ENCODE results near the gene DOCK4.

The DOCK4 gene

DNA sequence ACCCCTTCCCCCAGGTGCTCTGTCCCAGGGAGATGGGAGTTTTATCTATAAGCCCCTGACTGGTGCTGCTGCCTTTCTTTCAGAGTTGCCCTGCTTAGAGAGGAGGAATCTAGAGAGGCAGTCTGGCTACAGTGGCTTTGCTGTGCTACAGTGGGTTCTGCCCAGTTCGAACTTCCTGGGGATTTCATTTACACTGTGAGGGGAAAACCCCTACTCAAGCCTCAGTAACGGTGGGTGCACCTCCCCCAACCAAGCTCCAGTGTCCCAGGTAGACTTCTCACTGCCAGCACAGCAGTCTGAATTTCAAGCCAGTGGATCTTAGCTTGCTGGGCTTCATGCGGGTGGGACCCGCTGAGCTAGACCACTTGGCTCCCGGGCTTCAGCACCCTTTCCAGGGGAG lies 500.4 kb downstream of the DOCK4 start:
- DNase-seq: no peak

- no peak for DNase-seq
These were observed 508.4 kb downstream of the DOCK4 start for GRCh38 chr7:111697771-111698170.

DNA sequence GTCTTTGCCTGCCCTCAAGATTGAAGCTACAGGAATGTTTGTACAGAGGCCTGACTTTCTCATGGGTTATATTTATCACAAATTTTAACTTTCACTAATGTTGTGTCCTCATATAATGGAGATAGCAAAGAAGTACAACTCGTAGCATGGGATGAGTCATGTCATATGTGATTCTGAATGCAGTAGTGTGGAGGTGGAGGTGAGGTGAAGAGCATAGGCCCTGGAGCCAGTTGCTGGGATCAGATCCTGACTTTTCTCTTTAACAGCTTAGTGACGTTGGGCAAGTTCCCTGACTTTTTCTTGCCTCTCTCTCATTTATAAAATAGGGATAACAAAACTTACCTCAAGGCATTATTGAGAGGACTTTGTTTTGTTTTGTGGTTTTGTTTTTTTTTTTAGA lies 511.8 kb downstream of the DOCK4 start:
- no peak for DNase-seq

- no peak for DNase-seq
These were observed 515.7 kb downstream of the DOCK4 start for GRCh38 chr7:111690364-111691111.

GRCh38 chr7:111685349-111685748 lies 520.9 kb downstream of the DOCK4 start:
- no peak for DNase-seq

GRCh38 chr7:111682588-111683340 lies 523.4 kb downstream of the DOCK4 start:
- no peak for DNase-seq

- DNase-seq: no peak
These were observed 525.0 kb downstream of the DOCK4 start for GRCh38 chr7:111681242-111681641.

- DNase-seq: no peak
These were observed 527.2 kb downstream of the DOCK4 start for GRCh38 chr7:111678986-111679385.

DNA sequence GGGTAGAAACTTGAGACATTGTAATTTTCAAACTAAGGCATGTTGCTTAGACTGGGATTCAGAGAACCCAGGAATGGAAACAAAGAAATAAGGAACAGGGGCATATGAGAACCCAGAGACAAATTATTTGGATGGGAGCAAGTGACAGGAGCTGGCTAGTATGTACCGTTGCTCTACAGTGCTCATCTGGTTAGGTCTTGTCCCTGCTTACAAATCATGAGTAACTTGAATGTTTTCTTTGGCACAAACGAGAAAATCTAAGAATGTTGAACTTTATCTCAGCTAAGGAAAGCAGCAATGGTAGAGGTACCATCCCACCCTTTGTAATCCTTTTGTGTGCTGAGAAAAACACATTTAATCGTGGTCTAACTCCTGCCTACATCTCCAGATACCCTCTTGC lies 527.9 kb downstream of the DOCK4 start:
- no peak for DNase-seq

DNA sequence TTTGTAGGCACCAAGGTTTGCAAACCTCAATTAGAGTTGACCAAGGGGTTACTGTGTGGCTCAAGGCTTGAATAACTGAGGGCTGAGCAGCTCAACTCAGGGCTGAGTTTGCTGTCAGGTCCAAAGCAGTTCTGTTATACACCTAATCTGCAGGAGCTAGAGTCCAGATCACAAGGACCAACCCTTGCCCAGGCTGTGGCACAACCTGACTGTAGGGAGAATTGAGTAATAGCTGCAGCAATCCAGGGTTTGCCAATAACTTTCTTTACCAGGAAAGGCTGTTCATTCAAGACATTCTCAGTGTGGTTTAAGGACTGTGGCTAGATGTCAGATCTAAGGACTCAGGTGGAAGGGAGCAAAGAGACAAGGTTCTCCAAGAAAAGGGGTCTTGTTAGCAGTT lies 528.4 kb downstream of the DOCK4 start:
- DNase-seq: no peak

- DNase-seq: no peak
These were observed 529.4 kb downstream of the DOCK4 start for GRCh38 chr7:111676811-111677210.

All from activated T-cell treated with anti-CD3 and anti-CD28 coated beads for 4 hours (primary cell).